ENCODE data around the gene CC2D2B. TPM values are rescaled to one million over a fixed set of nuclear protein-coding genes. Genes with fewer than 3 reads are reported as not detected.

The CC2D2B gene
- 0.27 and 0.36 TPM in 2 replicates for total RNA-seq

GRCh38 chr10:95907456-95908253 lies at the start of gene CC2D2B:
Gene CC2D2B (plus strand): TSS chr10:95907975. CDS start chr10:95911324, 3,349 bp downstream.

GRCh38 chr10:96043033-96043892 lies 135.5 kb downstream of the CC2D2B start, which contains the start of gene CCNJ:
Gene CCNJ (plus strand): TSS chr10:96043583. CDS start chr10:96044394, 811 bp downstream.

Small RNA genes lying within 50 kb of the gene (small RNA-seq; reads per million reads assigned to genes)
- 1.8 reads per million, percentile 44 among the genes with 10 or more reads in this experiment for gene MIR3157

Other genes starting within 250 kb of the CC2D2B start
- gene TCTN3, start 214.0 kb upstream of the CC2D2B start, total RNA-seq, result 30.9 and 43.7 TPM in 2 replicates
- 8.0 and 19.6 TPM in 2 replicates for gene ENTPD1, start 151.8 kb upstream of the CC2D2B start, total RNA-seq
- 28.3 and 28.7 TPM in 2 replicates for gene CCNJ, start 135.6 kb downstream of the CC2D2B start, total RNA-seq
- gene ZNF518A, start 222.3 kb downstream of the CC2D2B start, total RNA-seq, result 16.6 and 19.1 TPM in 2 replicates

Data from thoracic aorta endothelial cell (primary cell).